PFSK-1 (cell line): ENCODE data around the gene ORAI1.
A peak's percentile ranks its signal among the peaks of the same experiment; 100 is the strongest.

Experiments
- FOXP2 ChIP-seq: optimal IDR thresholded peaks from 2 replicates; pipeline ENCODE3; 2011; ENCODE audit warnings: borderline replicate concordance, control low read depth, inconsistent platforms; ENCODE audit not compliant: insufficient read depth; ENCODE audit errors: extremely low read length, extremely low read depth
- POLR2AphosphoS5 ChIP-seq: IDR thresholded peaks from 2 replicates; pipeline ENCODE4 v1.6.1; 2012; ENCODE audit warnings: low read depth, mild to moderate bottlenecking, control low read depth, low read length, moderate library complexity
- REST ChIP-seq, 2 experiments: IDR thresholded peaks; 2 replicates each; pipeline versions ENCODE4 v1.6.1 to v1.8.0; 2011 to 2012; ENCODE audit warnings: low read depth in 2 of 2, low read length in 2 of 2, control low read depth in 1 of 2, inconsistent platforms in 1 of 2, mild to moderate bottlenecking in 1 of 2, moderate library complexity in 1 of 2; ENCODE audit not compliant: insufficient read depth in 1 of 2
- SIN3A ChIP-seq: IDR thresholded peaks from 2 replicates; pipeline ENCODE4 v1.6.1; 2012; ENCODE audit warnings: mild to moderate bottlenecking, low read length, moderate library complexity, borderline replicate concordance; ENCODE audit not compliant: insufficient read depth
- TAF1 ChIP-seq: IDR thresholded peaks from 2 replicates; pipeline ENCODE4 v1.6.1; 2012; ENCODE audit warnings: low read length, control low read depth, borderline replicate concordance; ENCODE audit not compliant: insufficient read depth

Gene ORAI1

GRCh38 chr12:121579190-121579791, 47.0 kb upstream of the ORAI1 start:
- no peak for TF ChIP-seq REST (IDR thresholded peaks at IDR 0.05; ENCODE audit: insufficient read depth in 1 of 2, low read depth in 2 of 2, low read length in 2 of 2)
- TF ChIP-seq SIN3A, result no peak
- TF ChIP-seq POLR2AphosphoS5, result no peak
- TF ChIP-seq FOXP2, result no peak
- TF ChIP-seq TAF1, result no peak

GRCh38 chr12:121579981-121580868, 46.1 kb upstream of the ORAI1 start:
- TF ChIP-seq SIN3A (0 out of 2 replicates have a peak, but pooled peaks have one; percentile 69), REST (IDR thresholded peaks at IDR 0.05; ENCODE audit: insufficient read depth in 1 of 2, low read depth in 2 of 2, low read length in 2 of 2) (no peak), POLR2AphosphoS5 (peak; percentile 18; the same call in 1 of the 2 replicates), FOXP2 (peak; percentile 15), TAF1 (0 out of 2 replicates have a peak, but pooled peaks have one; percentile 21)

- TF ChIP-seq FOXP2 (no peak), REST (IDR thresholded peaks at IDR 0.05; ENCODE audit: insufficient read depth in 1 of 2, low read depth in 2 of 2, low read length in 2 of 2) (0 out of 4 replicates have a peak, but pooled peaks of 1 of the 2 experiments have one; percentile 43), POLR2AphosphoS5 (no peak; the same call in none of the 2 replicates), SIN3A (peak; percentile 99), TAF1 (0 out of 2 replicates have a peak, but pooled peaks have one; percentile 67)
These were observed 45.2 kb upstream of the ORAI1 start, which contains the start of gene KDM2B for GRCh38 chr12:121580959-121581685. TSS of gene KDM2B (minus strand) at chr12:121581023. CDS start at chr12:121580911, 112 bp downstream.

GRCh38 chr12:121581686-121582429, 44.5 kb upstream of the ORAI1 start:
- no peak for TF ChIP-seq POLR2AphosphoS5
- TF ChIP-seq SIN3A, result 0 out of 2 replicates have a peak, but pooled peaks have one; percentile 68
